Measurements from ENCODE around the gene ATL3.
"Not testable (repeated sequence)": the region's sequence is repeated elsewhere in the genome, so short reads cannot be mapped to it uniquely, and the experiment has no call there.

DNA sequence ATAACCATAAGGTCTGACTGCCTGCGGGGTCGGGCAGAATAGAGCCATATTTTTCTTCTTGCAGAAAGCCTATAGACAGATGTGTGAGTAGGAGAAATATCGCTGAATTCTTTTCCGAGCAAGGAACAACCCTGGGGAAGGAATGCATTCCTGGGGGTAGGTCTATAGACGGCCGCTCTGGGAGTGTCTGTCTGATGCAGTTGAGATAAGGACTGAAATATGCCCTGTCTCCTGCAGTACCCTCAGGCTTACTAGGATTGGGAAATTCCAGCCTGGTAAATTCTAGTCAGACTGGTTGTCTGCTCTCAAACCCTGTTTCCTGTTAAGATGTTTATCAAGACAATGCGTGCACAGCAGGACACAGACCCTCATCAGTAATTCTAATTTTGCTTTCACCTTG lies 90.0 kb downstream of the ATL3 start:
- TF ChIP-seq, protein P1, sequence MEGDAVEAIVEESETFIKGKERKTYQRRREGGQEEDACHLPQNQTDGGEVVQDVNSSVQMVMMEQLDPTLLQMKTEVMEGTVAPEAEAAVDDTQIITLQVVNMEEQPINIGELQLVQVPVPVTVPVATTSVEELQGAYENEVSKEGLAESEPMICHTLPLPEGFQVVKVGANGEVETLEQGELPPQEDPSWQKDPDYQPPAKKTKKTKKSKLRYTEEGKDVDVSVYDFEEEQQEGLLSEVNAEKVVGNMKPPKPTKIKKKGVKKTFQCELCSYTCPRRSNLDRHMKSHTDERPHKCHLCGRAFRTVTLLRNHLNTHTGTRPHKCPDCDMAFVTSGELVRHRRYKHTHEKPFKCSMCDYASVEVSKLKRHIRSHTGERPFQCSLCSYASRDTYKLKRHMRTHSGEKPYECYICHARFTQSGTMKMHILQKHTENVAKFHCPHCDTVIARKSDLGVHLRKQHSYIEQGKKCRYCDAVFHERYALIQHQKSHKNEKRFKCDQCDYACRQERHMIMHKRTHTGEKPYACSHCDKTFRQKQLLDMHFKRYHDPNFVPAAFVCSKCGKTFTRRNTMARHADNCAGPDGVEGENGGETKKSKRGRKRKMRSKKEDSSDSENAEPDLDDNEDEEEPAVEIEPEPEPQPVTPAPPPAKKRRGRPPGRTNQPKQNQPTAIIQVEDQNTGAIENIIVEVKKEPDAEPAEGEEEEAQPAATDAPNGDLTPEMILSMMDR (conservative IDR thresholded peaks at IDR 0.05) = not testable (repeated sequence)
- TF ChIP-seq EZH2 (IDR thresholded peaks at IDR 0.05; ENCODE audit: low read depth) = not testable (repeated sequence)

All from PC-9 (cell line).